ENCODE results near the gene GAA. TPM values are rescaled to one million over a fixed set of nuclear protein-coding genes. Genes with fewer than 3 reads are reported as not detected.

Gene GAA
- total and polyA plus RNA-seq, 2 of the 8 experiments (the other 6 are each of a cell fraction or from before 2014, with no cell fraction given): 14.8 to 30.0 TPM

- Histone ChIP-seq H4K20me1 (replicated peaks in 1 of 2; ENCODE audit: control insufficient read depth in 1 of 2, insufficient read depth in 2 of 2, low read length in 2 of 2) (no peaks in the 10 kb centered on the region), H3K18ac (ENCODE audit: extremely low read depth, low read length) (no peak overlapping the region), H4K5ac (ENCODE audit: insufficient read length, low read depth, low read length) (no peak overlapping the region), H3K4ac (replicated peaks; ENCODE audit: insufficient read length, low read depth, low read length) (no peak overlapping the region), H3K56ac (replicated peaks; ENCODE audit: insufficient read length, low read depth, low read length) (no peak overlapping the region), H2AK5ac (ENCODE audit: low read depth, low read length) (peak overlapping the region; percentile 66; the same call in 1 of the 2 replicates), H2BK12ac (ENCODE audit: low read depth, low read length) (no peak overlapping the region), H2AFZ (ENCODE audit: low read length) (no peak overlapping the region), H2BK5ac (ENCODE audit: low read depth, low read length) (no peak overlapping the region), H3K27ac (ENCODE audit: low read depth, low read length) (no peak overlapping the region), H3K79me2 (ENCODE audit: control insufficient read depth in 1 of 2, insufficient read depth in 2 of 2, low read length in 2 of 2) (no peaks in the 10 kb centered on the region), H3K9ac (replicated peaks in 1 of 4; ENCODE audit: extremely low read depth in 1 of 4, low read depth in 3 of 4, low read length in 3 of 4) (no peak overlapping the region), H3K23ac (ENCODE audit: insufficient read length) (no peak overlapping the region), H3K27me3 (replicated peaks in 1 of 4; ENCODE audit: control insufficient read depth in 3 of 4, extremely low read depth in 1 of 4, insufficient read depth in 3 of 4, low read length in 3 of 4) (peaks cover 0 to 9% (median 5%) of the 10 kb centered on the region in 4 experiments; a peak in 3 of 7 replicates), H3K9me3 (ENCODE audit: insufficient read depth in 2 of 2, low read depth in 1 of 2, low read length in 1 of 2) (no peaks in the 10 kb centered on the region), H2BK120ac (replicated peaks; ENCODE audit: low read depth, low read length) (no peak overlapping the region), H3K23me2 (ENCODE audit: low read depth, low read length) (peaks cover 8% of the 10 kb centered on the region; the same call in 1 of the 2 replicates), H2BK15ac (ENCODE audit: low read length) (0 out of 2 replicates have a peak overlapping the region, but pooled peaks have one; percentile 20), H4K91ac (replicated peaks; ENCODE audit: insufficient read length, low read length) (no peak overlapping the region), H3K79me1 (ENCODE audit: low read depth, low read length) (no peaks in the 10 kb centered on the region; the same call in 1 of the 2 replicates), H3K4me2 (ENCODE audit: insufficient read depth in 1 of 2, low read depth in 2 of 2, low read length in 2 of 2) (peak overlapping the region; percentile 89 to 99), H4K8ac (ENCODE audit: extremely low read depth, insufficient read depth, low read length) (no peak overlapping the region; the same call in 1 of the 2 replicates), H2BK20ac (ENCODE audit: low read length) (no peak overlapping the region), H3K4me3 (ENCODE audit: extremely low read depth in 1 of 4, insufficient read depth in 2 of 4, low read depth in 3 of 4, low read length in 4 of 4) (peak overlapping the region in 2 of 4 experiments; percentile 71 to 86; a peak in 3 of 8 replicates), H3K14ac (ENCODE audit: insufficient read length) (no peak overlapping the region), H3K4me1 (replicated peaks in 1 of 4; ENCODE audit: control insufficient read depth in 3 of 4, insufficient read depth in 4 of 4, low read length in 3 of 4) (peaks cover 0 to 7% (median 1%) of the 10 kb centered on the region in 4 experiments; a peak in 4 of 7 replicates), H3K36me3 (ENCODE audit: control insufficient read depth in 2 of 4, insufficient read depth in 4 of 4, low read length in 3 of 4) (no peaks in the 10 kb centered on the region)
- POLR2A ChIA-PET (ENCODE audit: partially characterized antibody): interaction anchor here (1.7 kb wide), 1 partner anchor 95 kb away, joined by 7 read pairs; no protein-coding TSS in a partner anchor
- FAIRE-seq (no peak), DNase-seq (ENCODE audit: low read depth in 1 of 2, low spot score in 2 of 2) (no peak)
- WGBS, 2 experiments (ENCODE audit: extremely low coverage in 1 of 2, insufficient coverage in 1 of 2, insufficient read length in 1 of 2, insufficient replicate concordance in 2 of 2, low coverage in 1 of 2, low lambda C conversion rate in 2 of 2, missing lambda C conversion rate in 1 of 2): 90% methylated on average over 15 of the region's 15 CpGs; no CpG with 5 or more reads in 1 of the 2 experiments
- CTCF ChIA-PET (ENCODE audit: partially characterized antibody): interaction anchor here (1.2 to 6.8 kb wide), 4 partner anchors 12 to 88 kb away, joined by 4 to 43 read pairs (median 7); no protein-coding TSS in a partner anchor
- TF ChIP-seq SUZ12 (IDR thresholded peaks at IDR 0.05; ENCODE audit: low read length) (no peak), RXRA (IDR thresholded peaks at IDR 0.05; ENCODE audit: insufficient read depth, low read depth, low read length) (no peak), TBP (IDR thresholded peaks at IDR 0.05; ENCODE audit: low read depth, low read length) (no peak), EZH2 (IDR thresholded peaks at IDR 0.05; ENCODE audit: low read depth, low read length, severe bottlenecking) (no peak), SIX5 (IDR thresholded peaks at IDR 0.05; ENCODE audit: low read depth, low read length) (no peak), EGR1 (IDR thresholded peaks at IDR 0.05; ENCODE audit: borderline replicate concordance, low read depth, low read length) (no peak), POLR2A (IDR thresholded peaks at IDR 0.05; ENCODE audit: control extremely low read depth in 1 of 2, low read depth in 2 of 2, low read length in 2 of 2) (no peak), USF2 (IDR thresholded peaks at IDR 0.05; ENCODE audit: low read length) (no peak), E2F6 (IDR thresholded peaks at IDR 0.05) (no peak), POU5F1 (IDR thresholded peaks at IDR 0.05; ENCODE audit: low read depth, low read length) (no peak)
Observed at GRCh38 chr17:80102664-80103448, 1.5 kb downstream of the GAA start.
